Measurements from ENCODE around the gene EML6. TPM values are rescaled to one million over a fixed set of nuclear protein-coding genes. Genes with fewer than 3 reads are reported as not detected.
"Not testable (repeated sequence)": the region's sequence is repeated elsewhere in the genome, so short reads cannot be mapped to it uniquely, and the experiment has no call there.

EML6 gene
- polyA plus RNA-seq, 1 donor: 6.0 TPM

DNA sequence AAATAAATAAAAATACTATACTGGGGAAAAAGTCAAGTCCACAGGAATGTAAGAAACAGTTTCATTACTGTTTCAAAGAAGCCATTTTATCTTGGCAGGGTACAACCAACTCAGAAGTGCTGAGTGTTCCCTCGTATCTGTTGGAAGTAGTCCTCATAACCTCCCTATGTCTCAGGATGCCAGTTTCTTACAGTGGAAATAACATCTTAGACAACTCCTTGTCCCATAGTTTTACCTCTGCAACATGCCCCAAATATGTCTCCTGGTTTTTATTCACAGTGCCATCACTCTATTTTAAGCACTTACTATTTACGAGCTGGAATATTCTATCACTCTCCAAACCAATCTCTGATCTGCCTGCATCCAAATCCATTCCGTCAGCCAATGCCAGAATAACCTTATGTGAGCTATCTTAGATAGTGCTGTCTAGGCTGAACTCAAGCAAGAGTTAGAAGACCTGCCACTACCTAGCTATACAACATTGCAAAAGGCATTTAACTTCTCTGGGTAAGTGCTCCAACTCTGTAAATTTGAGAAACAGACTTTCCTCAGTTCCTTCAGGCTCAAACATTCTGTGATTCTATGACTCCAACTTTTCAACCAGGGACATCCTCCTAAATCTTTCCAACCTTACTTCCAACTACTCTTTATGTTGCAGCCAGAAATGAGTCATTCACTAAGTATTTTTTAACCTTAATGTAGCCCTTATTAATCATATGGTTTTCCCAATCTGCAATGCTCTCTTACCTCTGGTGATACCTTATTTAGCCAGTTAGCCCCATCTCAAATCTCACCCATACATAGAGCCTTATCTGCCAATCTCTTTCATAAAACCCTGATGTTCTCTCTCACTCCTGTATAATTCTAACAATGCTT lies 260.1 kb downstream of the EML6 start:
- no peaks in the 10 kb centered on the region for H3K9me3 ChIP-seq (ENCODE audit: control insufficient read depth, low read depth, low read length)
- DNase-seq: no peak
- no peak overlapping the region for H3K27ac ChIP-seq (ENCODE audit: low read length)
- H3K27me3 ChIP-seq (ENCODE audit: control insufficient read depth, insufficient read depth, low read length): no peaks in the 10 kb centered on the region
- H3K36me3 ChIP-seq (ENCODE audit: control insufficient read depth, insufficient read depth, low read length): peaks cover 42% of the 10 kb centered on the region
- no CpG with 5 or more reads among the region's 3 CpGs for WGBS (ENCODE audit: insufficient coverage, low lambda C conversion rate)
- H3K4me1 ChIP-seq (ENCODE audit: control insufficient read depth, insufficient read depth, low read length): no peaks in the 10 kb centered on the region
- H3K4me3 ChIP-seq (ENCODE audit: low read length): no peak overlapping the region

- Histone ChIP-seq H3K9me3 (ENCODE audit: control insufficient read depth, low read depth, low read length) (no peaks in the 10 kb centered on the region), H3K4me1 (ENCODE audit: control insufficient read depth, insufficient read depth, low read length) (no peaks in the 10 kb centered on the region), H3K36me3 (ENCODE audit: control insufficient read depth, insufficient read depth, low read length) (peaks cover 42% of the 10 kb centered on the region), H3K4me3 (ENCODE audit: low read length) (no peak overlapping the region), H3K27ac (ENCODE audit: low read length) (no peak overlapping the region), H3K27me3 (ENCODE audit: control insufficient read depth, insufficient read depth, low read length) (no peaks in the 10 kb centered on the region)
- no peak for DNase-seq
Observed at GRCh38 chr2:54984476-54984875, 261.0 kb downstream of the EML6 start.

- no peaks in the 10 kb centered on the region for H3K27me3 ChIP-seq (ENCODE audit: control insufficient read depth, insufficient read depth, low read length)
- H3K9me3 ChIP-seq (ENCODE audit: control insufficient read depth, low read depth, low read length): no peaks in the 10 kb centered on the region
- peaks cover 38% of the 10 kb centered on the region for H3K36me3 ChIP-seq (ENCODE audit: control insufficient read depth, insufficient read depth, low read length)
- no peak overlapping the region for H3K4me3 ChIP-seq (ENCODE audit: low read length)
- DNase-seq: no peak
- H3K27ac ChIP-seq (ENCODE audit: low read length): no peak overlapping the region
- no peaks in the 10 kb centered on the region for H3K4me1 ChIP-seq (ENCODE audit: control insufficient read depth, insufficient read depth, low read length)
- WGBS (ENCODE audit: insufficient coverage, low lambda C conversion rate): no CpG with 5 or more reads among the region's 3 CpGs
Observed at GRCh38 chr2:54986264-54986663, 262.8 kb downstream of the EML6 start.

- Histone ChIP-seq H3K4me3 (ENCODE audit: low read length) (no peak overlapping the region), H3K27me3 (ENCODE audit: control insufficient read depth, insufficient read depth, low read length) (no peaks in the 10 kb centered on the region), H3K36me3 (ENCODE audit: control insufficient read depth, insufficient read depth, low read length) (peaks cover 25% of the 10 kb centered on the region), H3K27ac (ENCODE audit: low read length) (no peak overlapping the region), H3K4me1 (ENCODE audit: control insufficient read depth, insufficient read depth, low read length) (no peaks in the 10 kb centered on the region), H3K9me3 (ENCODE audit: control insufficient read depth, low read depth, low read length) (no peaks in the 10 kb centered on the region)
- WGBS (ENCODE audit: insufficient coverage, low lambda C conversion rate): 67% methylated on average over 1 of the region's 3 CpGs
- DNase-seq: no peak
Observed at GRCh38 chr2:54988612-54989011, 265.1 kb downstream of the EML6 start.

GRCh38 chr2:54990694-54991093 lies 267.2 kb downstream of the EML6 start:
- DNase-seq; H3K4me3 ChIP-seq (ENCODE audit: low read length); H3K27me3 ChIP-seq (ENCODE audit: control insufficient read depth, insufficient read depth, low read length); H3K9me3 ChIP-seq (ENCODE audit: control insufficient read depth, low read depth, low read length); H3K4me1 ChIP-seq (ENCODE audit: control insufficient read depth, insufficient read depth, low read length); H3K27ac ChIP-seq (ENCODE audit: low read length): not testable (repeated sequence)
- peaks cover 15% of the 10 kb centered on the region for H3K36me3 ChIP-seq (ENCODE audit: control insufficient read depth, insufficient read depth, low read length)
- 99% methylated on average over 13 of the region's 19 CpGs for WGBS (ENCODE audit: insufficient coverage, low lambda C conversion rate)

DNA sequence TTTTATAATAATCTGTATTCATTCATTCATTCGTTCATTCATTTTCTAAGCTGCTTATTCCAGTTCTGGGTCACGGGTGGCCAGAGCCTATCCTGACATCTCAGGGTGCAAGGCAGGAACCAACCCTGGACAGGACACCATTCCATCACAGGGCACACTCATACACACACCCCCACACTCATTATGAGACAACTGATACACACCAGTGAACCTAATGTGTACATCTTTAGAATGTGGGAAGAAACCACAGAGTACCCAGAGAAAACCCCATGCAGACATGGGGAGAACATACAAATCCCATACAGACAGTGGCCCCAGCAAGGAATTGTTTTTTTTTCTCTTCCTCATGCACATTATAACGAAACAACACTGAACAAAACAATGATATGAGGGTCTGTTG lies 272.1 kb downstream of the EML6 start:
- Histone ChIP-seq H3K27ac (ENCODE audit: low read length) (no peak overlapping the region), H3K4me3 (ENCODE audit: low read length) (no peak overlapping the region), H3K36me3 (ENCODE audit: control insufficient read depth, insufficient read depth, low read length) (no peaks in the 10 kb centered on the region), H3K9me3 (ENCODE audit: control insufficient read depth, low read depth, low read length) (no peaks in the 10 kb centered on the region), H3K27me3 (ENCODE audit: control insufficient read depth, insufficient read depth, low read length) (no peaks in the 10 kb centered on the region), H3K4me1 (ENCODE audit: control insufficient read depth, insufficient read depth, low read length) (no peaks in the 10 kb centered on the region)
- 100% methylated on average over 1 of the region's 3 CpGs for WGBS (ENCODE audit: insufficient coverage, low lambda C conversion rate)
- no peak for DNase-seq

GRCh38 chr2:54997826-54998225 lies 274.4 kb downstream of the EML6 start:
- Histone ChIP-seq H3K4me3 (ENCODE audit: low read length) (no peak overlapping the region), H3K27me3 (ENCODE audit: control insufficient read depth, insufficient read depth, low read length) (no peaks in the 10 kb centered on the region), H3K9me3 (ENCODE audit: control insufficient read depth, low read depth, low read length) (no peaks in the 10 kb centered on the region), H3K36me3 (ENCODE audit: control insufficient read depth, insufficient read depth, low read length) (no peaks in the 10 kb centered on the region), H3K27ac (ENCODE audit: low read length) (no peak overlapping the region), H3K4me1 (ENCODE audit: control insufficient read depth, insufficient read depth, low read length) (no peaks in the 10 kb centered on the region)
- no peak for DNase-seq
- no CpG with 5 or more reads among the region's 1 CpG for WGBS (ENCODE audit: insufficient coverage, low lambda C conversion rate)

DNA sequence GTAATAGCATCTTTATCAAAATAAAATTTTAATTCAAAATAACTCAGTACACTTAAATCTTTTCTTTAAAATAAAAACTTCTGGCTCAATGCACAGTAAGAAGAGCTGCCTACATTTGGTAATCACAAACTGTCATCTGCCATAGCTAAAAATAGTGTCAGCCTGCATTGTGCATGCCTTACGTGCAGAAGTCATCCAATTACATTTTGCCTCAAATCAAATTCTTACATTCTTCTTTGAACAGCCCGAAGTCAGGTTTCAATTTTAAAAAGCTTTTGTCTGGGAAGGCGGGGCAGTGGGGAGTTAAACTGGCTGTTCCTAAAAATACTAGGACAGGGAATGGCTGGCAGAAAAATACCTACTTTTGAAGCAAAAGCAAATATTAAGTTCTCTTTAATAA lies 275.7 kb downstream of the EML6 start:
- H3K27ac ChIP-seq (ENCODE audit: low read length): no peak overlapping the region
- H3K9me3 ChIP-seq (ENCODE audit: control insufficient read depth, low read depth, low read length): no peaks in the 10 kb centered on the region
- WGBS (ENCODE audit: insufficient coverage, low lambda C conversion rate): no CpG with 5 or more reads among the region's 3 CpGs
- H3K36me3 ChIP-seq (ENCODE audit: control insufficient read depth, insufficient read depth, low read length): no peaks in the 10 kb centered on the region
- no peak overlapping the region for H3K4me3 ChIP-seq (ENCODE audit: low read length)
- H3K27me3 ChIP-seq (ENCODE audit: control insufficient read depth, insufficient read depth, low read length): no peaks in the 10 kb centered on the region
- DNase-seq: no peak
- peaks cover 8% of the 10 kb centered on the region for H3K4me1 ChIP-seq (ENCODE audit: control insufficient read depth, insufficient read depth, low read length)

DNA sequence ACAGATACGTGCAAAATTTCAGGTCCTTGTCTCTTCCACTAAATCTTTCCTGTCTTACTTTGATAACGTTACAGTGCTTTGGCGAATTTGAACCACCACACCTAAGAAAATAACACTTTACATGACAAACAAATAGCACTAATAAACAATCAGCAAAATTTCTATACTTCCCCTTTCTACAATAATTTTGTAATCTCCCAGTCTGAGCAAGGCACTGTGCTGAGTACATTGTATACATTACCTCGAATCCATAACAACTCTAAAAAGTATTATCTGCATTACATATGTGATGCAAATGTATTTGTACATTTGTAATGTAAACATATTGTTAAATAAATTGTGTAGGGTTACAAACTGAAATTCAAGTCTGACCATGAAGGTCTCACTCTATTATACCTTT lies 276.9 kb downstream of the EML6 start:
- Histone ChIP-seq H3K4me3 (ENCODE audit: low read length) (no peak overlapping the region), H3K9me3 (ENCODE audit: control insufficient read depth, low read depth, low read length) (no peaks in the 10 kb centered on the region), H3K4me1 (ENCODE audit: control insufficient read depth, insufficient read depth, low read length) (peaks cover 8% of the 10 kb centered on the region), H3K27me3 (ENCODE audit: control insufficient read depth, insufficient read depth, low read length) (no peaks in the 10 kb centered on the region), H3K36me3 (ENCODE audit: control insufficient read depth, insufficient read depth, low read length) (no peaks in the 10 kb centered on the region), H3K27ac (ENCODE audit: low read length) (no peak overlapping the region)
- 100% methylated on average over 2 of the region's 4 CpGs for WGBS (ENCODE audit: insufficient coverage, low lambda C conversion rate)
- DNase-seq: no peak

DNA sequence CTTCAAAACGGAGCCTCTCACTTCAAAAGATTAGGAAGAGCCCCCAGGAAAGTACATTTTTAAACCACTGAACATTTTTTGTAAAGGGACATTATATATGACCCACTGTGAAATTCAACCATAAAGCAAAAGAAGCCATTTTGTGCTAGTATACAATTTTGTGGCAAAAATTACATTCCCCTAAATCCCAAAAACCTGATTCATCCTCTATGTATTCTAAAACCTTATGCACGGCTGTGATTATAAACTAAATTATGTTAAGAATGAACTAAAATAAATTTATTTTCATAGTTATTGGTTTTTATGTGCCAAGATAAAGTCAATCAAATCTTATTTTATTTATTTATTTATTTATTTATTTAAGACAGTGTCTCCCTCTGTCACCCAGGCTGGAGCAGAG lies 278.3 kb downstream of the EML6 start:
- Histone ChIP-seq H3K27ac (ENCODE audit: low read length) (no peak overlapping the region), H3K9me3 (ENCODE audit: control insufficient read depth, low read depth, low read length) (no peaks in the 10 kb centered on the region), H3K36me3 (ENCODE audit: control insufficient read depth, insufficient read depth, low read length) (no peaks in the 10 kb centered on the region), H3K27me3 (ENCODE audit: control insufficient read depth, insufficient read depth, low read length) (no peaks in the 10 kb centered on the region), H3K4me3 (ENCODE audit: low read length) (no peak overlapping the region), H3K4me1 (ENCODE audit: control insufficient read depth, insufficient read depth, low read length) (peaks cover 10% of the 10 kb centered on the region)
- 90% methylated on average over 1 of the region's 2 CpGs for WGBS (ENCODE audit: insufficient coverage, low lambda C conversion rate)
- DNase-seq: no peak

Measured in large intestine (tissue), 3 donors.